GM19324 (cell line): ENCODE results near the gene CORO7.

Experiments
- ATAC-seq: cut with Tn5 transposase; IDR thresholded peaks from one replicate; pipeline ENCODE4 v1.9.1; 2021; ENCODE audit warnings: mild to moderate bottlenecking, moderate library complexity; ENCODE audit not compliant: unreplicated experiment, low FRiP score

Gene CORO7

DNA sequence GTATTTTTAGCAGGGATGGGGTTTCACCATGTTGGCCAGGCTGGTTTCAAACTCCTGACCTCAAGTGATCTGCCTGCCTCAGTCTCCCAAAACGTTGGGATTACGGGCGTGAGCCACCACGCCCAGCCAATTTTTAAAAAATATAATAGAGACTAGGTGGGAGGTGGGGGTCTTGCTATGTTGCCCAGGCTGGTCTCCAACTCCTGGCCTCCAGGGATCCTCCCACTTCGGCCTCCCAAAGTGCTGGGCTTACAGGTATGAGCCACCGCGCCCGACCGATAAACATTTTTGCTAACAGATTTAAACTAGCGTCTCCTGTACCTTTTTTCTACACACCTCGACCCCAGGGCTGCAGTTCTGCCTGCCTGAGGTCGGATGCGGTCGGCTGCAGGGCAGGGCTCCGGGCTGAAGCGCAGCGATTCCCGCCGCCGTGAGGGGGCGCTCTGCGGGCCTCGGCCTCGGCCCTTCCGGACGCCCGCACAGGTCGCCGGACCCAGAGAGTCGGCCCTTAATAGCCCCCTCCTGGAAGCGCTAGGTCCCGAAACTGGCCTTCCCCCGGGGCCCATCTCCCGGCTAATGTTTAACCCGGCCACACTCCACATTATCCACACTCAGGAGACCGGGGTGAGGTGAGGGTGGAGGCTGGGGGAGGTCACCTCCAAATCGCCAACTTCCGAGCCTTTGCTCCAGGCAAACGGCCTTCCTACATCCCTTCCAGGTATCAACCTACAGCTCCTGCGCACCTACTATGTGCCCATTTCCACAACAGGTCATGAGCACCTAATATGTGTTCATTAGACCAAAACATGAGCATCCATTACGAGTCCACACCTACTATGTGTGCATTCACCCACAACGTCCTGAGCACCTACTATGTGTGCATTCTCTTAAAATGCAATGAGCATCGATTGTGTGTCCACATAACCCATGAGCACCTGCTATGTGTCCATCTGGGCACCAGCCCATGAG is 102.5 kb downstream of the CORO7 start:
- ATAC-seq = no peak

DNA sequence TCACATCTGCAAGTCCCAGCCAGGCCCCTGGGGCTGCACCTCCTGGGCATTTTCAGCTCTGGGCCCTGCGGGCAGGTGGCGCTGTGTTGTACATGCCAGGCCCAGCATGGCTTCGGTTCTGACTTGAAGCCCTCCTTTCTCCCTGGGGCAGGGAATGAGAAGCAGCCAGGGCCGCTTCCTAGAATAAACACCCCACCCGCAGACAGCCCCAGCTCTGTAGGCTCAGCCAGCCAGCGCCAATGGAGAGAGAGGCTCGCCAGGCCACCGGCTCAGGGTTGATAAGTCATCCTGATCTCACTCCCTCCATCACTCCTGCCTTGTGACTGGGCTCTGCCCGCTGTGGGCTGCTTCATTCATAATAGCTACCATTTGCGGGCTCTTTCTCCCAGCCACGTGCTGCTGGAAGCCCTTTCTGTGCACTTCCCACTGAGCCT is 106.5 kb downstream of the CORO7 start:
- ATAC-seq = no peak

- no peak for ATAC-seq
Measured at GRCh38 chr16:4309102-4309832, 107.1 kb downstream of the CORO7 start.

GRCh38 chr16:4307215-4308037 is 109.0 kb downstream of the CORO7 start:
- peak; percentile 96 for ATAC-seq

GRCh38 chr16:4306470-4307214 is 109.8 kb downstream of the CORO7 start:
- no peak for ATAC-seq
